ENCODE data around the gene PMS1.
"Not testable (repeated sequence)": the region's sequence is repeated elsewhere in the genome, so short reads cannot be mapped to it uniquely, and the experiment has no call there.

The PMS1 gene

DNA sequence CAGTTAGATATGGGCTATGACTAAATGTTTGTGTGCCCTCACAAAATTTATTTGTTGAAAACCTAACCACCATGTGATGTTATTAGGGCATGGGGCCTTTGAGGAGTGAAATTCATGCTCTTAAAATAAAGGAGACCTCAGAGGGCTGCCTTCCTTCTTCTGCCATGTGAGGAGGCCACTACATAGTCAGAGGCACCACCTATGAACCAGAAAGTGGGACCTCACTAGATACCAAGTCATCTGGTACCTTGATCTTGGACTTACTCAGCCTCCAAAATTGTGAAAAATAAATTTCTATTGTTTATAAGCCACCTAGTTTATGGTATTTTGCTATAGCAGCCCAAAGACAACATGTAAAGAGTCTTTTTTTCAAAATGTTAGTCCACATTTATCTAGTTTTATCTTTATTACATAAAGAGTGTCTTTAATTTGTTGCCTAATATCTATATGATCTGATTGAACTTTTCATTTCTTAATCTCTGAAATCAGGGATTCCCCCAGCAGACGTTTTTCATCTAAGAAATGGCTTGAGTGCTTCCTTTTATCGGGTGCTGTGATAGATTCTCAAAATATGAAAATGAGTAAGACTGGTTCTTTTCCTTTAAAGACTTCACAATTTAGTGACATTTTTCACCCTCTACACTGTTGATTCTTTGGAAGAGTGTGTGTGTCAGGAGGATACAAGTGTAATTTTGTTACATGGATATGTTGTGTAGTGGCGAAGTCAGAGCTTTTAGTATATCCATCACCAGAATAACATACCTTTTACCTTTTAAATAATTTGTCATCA is 34.2 kb downstream of the PMS1 start:
- DNase-seq, result no peak

DNA sequence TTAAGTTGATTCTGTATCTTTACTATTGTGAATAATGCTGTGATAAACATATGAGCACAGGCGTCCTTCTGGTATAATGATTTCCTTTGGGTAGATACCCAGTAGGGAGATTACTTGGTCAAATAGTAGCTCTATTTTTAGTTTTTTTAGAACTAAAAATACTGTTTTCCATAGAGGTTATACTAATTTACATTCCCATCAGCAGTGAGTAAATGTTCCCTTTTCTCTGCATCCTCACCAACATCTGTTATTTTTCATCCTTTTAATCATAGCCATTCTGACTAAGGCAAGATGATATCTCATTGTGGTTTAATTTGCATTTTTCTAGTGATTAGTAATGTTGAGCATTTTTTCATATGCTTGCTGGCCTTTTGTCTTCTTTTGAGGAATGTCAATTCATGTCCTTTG is 35.1 kb downstream of the PMS1 start:
- no peak for DNase-seq

DNA sequence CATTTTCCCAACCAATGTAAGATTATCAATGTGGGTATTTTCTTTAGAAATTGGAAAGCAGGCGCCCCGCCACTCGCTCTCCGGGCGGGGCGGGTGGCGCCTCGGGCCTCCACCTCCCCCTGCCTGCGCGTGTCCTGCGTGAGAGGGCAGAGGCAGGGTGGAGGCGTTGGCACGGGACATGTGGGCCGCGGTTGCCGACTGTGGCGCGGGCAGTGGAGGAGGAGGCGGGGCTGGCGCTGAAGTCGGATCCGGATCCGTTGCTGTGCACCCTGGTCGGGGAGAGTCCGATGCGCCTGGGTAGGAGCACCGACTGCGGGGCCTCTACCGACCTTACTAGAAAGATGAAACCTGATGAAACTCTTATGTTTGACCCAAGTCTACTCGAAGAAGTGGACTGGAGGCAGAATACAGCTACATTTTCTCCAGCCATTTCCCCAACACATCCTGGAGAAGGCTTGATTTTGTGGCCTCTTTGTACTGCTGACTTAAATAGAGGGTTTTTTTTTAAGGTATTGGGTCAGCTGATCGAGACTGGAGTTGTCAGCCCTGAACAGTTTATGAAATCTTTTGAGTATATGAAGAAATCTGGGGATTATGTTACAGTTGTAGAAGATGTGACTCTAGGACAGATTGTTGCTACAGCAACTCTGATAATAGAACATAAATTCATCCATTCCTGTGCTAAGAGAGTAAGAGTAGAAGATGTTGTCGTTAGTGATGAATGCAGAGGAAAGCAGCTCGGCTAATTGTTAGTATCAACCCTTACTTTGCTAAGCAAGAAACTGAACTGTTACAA is 37.9 kb downstream of the PMS1 start:
- DNase-seq, result no peak

DNA sequence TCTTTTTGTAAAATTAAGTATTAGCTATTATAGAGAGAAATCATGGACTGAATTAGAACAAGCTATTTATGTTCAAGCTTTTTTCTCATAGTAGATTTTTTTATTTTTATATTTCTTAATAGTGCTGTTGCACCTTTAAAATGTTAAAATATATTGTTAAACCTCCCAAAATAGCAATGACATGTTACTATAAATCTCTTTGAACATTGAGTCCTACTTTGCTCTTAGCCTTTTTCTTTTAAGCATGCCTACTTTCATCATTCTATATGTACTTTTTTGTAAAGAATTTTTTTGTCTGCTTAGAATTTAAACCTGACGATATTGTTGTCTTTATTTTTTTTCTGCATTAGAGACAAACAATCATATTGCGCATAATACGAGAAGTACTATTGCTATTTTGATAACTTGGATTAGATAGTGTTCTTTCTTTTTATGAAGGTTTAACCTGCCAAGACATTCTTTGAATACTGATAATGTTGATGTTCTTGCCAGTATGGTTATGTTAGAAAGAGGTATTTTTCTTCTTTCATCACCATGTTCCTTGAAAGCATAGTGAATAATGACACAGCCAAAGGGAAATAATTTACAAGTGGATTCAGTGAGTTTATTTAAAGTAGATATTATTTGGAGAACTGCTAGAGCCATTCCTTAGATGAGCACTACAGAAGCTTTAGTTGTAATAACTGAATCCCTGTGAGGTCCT is 40.6 kb downstream of the PMS1 start:
- no peak for DNase-seq

DNA sequence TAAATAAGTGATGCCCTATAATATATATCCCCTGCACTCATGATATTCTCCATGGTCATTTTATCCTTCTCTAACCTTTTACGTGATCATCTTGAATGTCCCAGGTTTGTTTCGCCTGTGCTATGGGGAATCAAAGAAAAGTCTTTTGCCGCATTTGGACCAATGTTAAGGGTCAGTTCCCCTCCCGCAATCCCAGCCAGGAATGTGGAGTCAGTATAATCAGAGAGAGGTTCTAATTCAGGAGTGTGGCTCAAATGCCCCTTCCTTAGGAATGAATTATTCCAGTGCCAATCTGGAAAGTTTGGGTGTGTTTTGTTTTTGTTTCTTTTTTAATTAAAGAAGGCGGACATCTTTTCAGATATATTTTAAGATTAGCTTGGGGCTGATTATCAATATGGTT is 41.8 kb downstream of the PMS1 start:
- no peak for DNase-seq

DNA sequence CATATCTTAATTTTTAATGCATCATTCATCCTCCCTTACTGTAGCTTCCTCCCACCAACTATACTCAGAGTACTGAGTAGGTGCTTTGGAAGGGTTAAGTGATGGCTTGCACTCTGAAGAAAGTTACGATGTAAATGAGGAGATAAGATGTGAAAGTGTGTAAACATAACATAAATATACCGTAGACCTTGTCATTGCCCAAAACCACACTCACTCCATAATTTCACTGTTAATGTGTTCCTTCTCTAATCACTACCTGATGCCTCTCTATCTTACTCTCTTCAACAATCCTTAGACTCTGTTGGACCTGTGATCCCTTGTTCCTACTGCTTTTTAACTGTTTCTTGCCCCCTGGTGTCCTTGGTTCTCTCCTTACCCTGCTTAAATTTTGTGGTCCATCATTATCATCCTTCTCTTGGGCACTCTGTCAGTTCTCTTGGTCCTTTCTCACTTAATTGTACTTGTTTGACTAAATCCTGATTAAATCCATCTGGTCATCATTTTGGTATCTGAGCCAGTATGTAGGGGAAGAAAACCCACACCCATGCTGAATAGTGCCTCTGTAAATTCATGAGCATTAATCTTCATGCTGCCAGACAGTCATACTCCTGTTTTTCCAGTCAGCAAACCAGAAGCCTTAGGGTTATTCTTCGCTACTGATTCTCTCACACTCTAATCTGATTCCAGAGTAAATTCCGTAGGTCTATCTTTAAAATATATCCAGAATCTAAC is 45.0 kb downstream of the PMS1 start:
- no peak for DNase-seq

DNA sequence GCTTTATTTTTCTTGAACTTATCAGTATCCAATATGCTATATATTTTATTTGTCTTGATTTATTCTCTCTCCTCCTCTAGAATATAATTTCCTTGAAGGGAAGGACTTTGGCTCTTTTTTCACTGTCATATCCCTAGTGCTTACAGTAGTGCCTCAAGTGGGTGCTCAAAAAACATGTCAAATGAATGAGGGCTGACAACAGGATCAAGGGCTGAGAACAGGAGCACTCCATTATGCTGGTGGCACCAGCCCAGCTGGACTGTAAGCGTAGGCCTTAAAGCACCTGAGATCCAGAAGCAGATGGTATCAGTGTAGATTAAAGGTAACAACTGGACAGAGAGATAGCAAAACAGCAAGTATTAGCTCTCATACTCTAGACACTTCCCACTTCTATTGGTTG is 46.3 kb downstream of the PMS1 start:
- DNase-seq, result peak; percentile 71

DNA sequence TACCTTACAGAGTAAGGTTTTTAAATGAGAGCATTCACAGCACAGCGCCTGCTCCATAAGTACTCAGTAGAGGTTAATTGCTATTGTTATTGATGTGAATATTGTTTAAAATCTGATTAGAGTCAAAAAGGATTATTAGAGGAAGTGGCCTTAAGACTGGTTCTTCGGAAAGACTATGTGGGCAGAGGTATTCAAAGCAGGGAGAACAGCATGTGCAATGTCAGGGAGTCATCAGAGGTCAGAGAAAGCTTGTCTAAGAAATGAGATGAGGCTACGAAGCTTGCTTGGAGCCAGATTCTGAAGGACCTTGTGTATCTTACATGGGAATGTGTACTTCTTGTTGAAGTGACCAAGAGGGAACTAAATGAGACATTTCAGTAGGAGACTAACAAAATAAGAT is 49.8 kb downstream of the PMS1 start:
- DNase-seq, result no peak

DNA sequence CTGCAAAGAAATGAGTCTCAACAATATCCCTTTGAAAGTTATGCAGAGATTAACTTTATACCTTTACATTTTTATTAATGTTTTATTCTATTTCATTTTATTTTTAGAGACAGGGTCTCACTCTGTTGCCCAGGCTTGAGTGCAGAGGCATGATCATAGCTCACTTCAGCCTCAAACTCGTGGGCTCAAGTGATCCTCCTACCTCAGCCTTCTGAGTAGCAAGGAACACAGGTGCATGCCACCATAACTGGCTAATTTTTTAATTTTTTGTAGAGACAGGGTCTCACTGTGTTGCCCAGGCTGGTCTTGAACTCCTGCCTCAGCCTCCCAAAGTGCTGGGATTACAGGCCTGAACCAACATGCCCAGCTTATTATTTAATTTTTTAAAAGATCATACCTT is 50.4 kb downstream of the PMS1 start:
- not testable (repeated sequence) for DNase-seq

DNA sequence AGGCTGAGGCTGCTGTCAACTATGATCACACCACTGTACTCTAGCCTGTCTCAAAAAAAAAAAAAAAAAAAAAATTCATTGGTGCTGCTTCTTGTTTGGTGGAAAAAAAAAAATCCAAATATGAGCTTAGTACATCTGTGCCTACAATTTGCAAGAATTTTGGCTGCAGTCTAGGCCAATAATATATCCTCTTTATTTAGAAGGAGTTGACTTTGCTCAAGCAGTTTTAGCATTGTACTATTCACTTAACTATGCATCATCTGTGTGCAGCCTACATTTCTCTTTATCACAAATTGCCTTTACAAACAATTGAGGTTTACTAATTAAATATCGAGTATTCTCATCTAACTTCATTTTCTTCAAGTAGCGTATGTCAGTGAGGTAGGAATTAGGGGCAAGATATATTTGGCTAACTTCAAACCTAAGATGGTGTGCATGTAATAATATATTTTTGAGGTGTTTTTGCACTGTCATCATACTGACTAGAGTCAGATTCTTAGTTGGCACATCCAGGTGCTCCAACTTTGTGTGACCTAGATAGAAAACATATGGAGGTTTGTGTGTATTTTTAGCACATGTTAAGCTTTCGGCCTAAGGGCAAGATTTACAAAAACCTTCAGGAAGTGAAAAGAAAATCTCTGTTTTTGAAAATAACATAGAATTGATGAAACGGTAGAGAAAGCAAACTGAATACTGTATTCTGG is 51.8 kb downstream of the PMS1 start:
- peak; percentile 13 for DNase-seq

DNA sequence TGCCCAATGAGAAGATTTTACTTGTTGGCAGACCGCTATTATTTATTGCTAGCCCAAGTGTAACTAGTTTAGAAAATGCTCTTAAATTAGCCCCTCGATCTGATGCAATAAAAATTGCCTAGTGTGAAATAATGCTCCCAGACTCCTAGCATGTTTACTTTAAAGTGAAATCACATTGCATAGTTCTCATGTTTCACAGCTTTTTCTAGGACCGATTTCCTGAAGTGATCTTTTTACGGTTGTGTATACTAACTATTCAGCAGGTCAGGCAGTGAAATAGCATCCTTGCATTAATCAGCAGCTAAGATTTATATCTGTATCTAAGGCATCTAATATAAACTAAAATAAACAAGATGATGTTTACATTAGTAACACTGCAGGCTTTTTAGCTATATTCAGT is 52.4 kb downstream of the PMS1 start:
- DNase-seq, result peak; percentile 80

DNA sequence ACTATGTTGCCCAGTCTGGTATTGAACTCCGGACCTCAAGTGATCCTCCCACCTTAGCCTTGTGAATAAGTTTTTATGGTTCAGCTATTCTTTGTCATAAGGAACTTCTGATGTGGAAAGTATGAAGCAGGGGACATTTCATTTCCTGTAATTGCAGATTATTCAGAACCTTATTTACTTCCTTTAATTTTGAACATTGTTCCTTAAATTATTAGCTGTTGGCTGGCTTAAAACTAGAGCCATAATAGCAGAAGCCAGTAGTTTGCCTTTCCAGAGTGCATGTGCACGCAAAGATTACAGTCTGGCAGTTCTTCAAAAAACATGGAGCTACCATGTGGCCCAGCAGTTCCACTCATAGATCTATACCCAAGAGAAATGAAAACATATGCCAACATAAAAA is 53.1 kb downstream of the PMS1 start:
- no peak for DNase-seq

DNA sequence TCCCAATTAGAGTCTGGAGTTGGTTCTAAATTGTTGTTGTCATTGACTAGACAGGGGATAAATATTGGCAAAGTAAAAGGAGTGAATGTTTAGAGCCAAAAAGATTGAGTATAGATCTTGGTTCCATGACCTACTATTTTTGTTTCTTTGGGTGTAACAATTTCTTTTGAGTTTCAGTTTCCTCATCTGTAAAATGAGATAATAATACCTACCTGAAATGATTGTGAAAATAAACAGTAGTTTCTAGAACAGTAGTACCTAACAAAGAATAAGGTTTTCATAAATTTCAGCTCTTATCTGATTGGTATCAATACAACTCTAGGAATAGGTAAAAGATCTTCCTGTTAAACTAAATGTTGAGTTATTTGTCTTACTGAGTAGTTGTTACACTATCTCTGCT is 56.8 kb downstream of the PMS1 start:
- no peak for DNase-seq

DNA sequence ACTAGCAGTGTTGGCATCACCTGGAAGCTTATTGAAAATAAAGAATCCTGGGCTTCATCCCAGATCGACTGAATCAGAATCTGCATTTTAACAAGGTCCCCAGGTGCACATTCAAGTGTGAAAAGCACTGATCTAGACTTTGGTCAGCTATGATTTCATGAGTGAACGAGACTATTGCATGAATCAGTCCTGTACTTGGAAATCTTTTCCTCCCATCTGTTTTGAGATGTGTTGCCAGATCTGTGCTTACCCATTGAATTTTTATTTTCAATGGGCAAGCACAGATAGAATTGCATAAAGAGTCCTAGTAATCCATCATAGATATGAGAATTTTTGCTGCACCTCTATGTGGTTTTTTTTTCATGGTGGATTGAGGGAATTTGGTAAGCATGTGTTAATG is 64.0 kb downstream of the PMS1 start:
- DNase-seq, result no peak

DNA sequence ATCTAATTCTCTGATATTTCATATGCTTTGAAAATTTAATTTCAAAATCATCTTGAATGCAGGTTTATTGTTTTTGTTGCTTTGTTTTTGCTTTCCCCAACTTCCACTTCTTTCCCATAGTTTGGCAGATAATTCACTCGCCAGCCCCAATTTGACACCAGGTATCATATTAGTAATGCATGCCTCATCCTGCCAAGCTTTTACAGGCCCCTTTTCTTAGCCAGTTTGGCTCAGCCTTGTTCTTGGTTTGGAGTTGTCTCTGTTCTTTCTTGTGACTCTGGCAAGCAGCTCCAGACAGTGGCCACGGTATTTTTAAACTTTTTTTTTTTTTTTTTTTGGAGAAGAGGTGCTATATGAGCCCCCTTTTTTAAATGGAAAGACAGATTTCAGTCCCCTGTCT is 65.3 kb downstream of the PMS1 start:
- DNase-seq, result no peak

DNA sequence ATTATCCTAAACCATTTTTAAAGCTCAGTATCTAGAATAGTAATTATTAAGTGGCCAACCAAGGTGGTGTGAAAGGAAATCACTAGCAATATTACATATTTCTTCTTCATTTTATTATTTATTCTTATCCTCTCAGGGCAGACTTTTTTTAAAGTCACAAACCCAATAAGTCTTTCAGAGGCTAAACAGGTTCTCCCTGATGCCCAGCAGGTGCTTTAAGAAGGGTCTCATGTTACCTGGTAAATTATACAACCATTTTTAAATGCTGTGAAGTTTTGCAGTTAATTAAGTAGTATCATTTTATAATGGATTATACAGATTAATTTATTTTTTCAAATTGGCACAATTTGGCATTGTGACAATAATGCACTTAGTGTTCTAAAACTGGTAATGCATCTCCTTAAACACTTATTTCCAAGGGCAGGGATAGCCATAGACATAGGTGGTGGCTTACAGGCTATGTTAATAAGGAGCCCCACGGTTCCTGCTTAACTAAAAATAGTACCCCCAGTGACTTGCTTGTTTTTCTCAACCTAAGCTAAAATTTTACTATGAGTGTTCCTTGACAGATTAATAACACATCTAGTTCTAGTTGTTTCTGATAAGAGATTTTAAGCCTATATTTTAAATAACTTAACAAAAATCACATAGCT is 67.0 kb downstream of the PMS1 start:
- DNase-seq, result peak; percentile 6

DNA sequence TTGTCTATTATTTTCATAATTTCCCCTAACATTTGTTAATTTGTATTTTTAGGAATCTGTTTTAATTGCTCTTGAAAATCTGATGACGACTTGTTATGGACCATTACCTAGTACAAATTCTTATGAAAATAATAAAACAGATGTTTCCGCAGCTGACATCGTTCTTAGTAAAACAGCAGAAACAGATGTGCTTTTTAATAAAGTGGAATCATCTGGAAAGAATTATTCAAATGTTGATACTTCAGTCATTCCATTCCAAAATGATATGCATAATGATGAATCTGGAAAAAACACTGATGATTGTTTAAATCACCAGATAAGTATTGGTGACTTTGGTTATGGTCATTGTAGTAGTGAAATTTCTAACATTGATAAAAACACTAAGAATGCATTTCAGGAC is 69.9 kb downstream of the PMS1 start:
- no peak for DNase-seq

DNA sequence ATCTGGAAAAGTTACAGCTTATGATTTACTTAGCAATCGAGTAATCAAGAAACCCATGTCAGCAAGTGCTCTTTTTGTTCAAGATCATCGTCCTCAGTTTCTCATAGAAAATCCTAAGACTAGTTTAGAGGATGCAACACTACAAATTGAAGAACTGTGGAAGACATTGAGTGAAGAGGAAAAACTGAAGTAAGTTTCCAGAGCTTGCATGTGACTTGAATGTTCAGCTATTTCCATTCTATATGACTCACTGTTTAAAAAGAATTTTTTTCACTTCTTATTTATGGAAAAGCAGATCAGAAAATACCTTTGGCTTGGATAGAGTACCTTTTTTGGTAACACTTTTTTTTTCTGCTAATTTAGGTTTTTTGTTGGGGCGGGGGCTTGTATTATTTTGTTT is 70.7 kb downstream of the PMS1 start:
- DNase-seq, result no peak

DNA sequence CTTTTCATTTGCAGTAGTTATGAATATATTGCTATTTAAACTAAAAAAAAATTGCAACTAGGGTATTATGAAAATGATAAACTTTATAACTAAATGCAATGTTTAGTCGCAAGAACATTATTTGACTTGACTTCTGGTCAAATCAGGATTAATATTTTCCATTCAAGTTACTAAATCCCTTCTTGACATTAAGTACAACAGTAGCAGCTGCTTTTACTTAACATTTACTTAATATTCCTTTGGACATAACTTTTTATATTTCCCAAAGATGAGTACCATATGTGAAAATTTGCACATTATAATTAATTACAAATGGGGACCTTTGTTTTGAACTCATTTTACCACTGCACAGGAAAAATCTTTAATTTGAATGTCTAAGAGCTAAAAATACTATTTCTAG is 74.0 kb downstream of the PMS1 start:
- no peak for DNase-seq

DNA sequence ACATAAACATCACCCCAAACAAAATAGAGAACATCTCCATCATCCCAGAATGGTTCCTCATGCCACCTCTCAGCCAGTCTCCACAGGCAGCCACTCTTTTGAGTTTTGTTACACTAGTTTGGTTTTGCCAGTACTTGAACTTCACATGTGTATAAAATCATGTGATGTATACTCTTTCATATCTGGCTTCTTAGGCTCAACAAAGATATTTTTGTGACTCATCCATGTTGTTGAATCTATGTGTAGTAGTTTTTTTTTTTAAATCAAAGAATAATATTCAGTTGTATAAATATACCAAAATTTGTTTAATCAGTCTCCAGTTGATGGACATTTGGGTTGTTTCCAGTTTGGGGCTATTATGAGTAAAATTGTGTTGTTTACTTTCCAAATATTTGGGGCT is 75.9 kb downstream of the PMS1 start:
- DNase-seq, result no peak

DNA sequence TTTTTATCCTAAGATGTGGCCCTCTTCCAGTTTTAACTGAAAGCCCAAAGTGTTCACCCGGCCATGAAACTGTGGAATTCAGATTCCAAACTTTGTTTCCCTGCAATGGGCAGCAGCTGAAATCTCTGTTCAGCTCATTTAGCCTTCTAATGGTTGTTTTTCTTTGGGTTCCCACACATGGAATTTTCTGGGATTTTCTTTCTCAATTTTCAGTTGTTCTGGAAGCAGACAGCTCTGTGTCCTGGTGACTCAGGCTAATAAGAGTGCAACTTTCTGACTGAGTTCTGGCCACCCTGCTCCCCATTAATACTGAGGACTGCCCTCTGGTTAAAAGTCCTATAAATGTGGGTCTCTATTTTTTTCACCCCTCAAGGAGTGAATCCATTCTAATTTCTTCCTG is 78.5 kb downstream of the PMS1 start:
- DNase-seq, result no peak

DNA sequence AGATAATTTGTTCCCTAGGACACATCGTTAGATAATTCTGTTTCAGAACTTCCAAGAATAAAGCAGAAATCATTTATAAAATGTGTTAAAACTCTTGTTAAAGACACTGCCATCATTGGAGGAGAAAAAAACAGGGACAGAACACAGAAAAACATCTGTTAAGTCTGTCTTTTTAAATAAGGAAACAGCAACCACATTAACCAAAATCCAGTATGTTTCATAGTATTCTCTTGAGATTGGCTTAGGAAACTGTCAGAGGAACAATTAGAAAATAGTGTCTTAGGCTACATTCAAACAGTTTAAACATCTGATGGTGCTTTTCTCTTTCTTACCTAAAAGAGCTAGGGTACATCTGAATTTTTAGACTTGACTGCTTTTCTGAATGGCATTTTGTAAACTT is 81.6 kb downstream of the PMS1 start:
- no peak for DNase-seq
